OCI-LY7 (cell line): ENCODE measurements around the gene NPEPL1. TPM values are rescaled to one million over a fixed set of nuclear protein-coding genes. Genes with fewer than 3 reads are reported as not detected.
"Not testable (repeated sequence)": the region's sequence is repeated elsewhere in the genome, so short reads cannot be mapped to it uniquely, and the experiment has no call there.

ENCODE experiments used
- BruUV-seq: library from RNA; stranded (reverse); fragments of 400-500 nt; replicated peaks from 2 replicates; lab custom pipeline; 2021; lab: Mats Ljungman, UMichigan
- CTCF ChIA-PET: fragments of 300-600 bp; sonication (Branson Sonifier 250); formaldehyde crosslinking; loops from one replicate; lab custom pipeline; 2022; ENCODE audit warnings: antibody characterized with exemption; ENCODE audit not compliant: unreplicated experiment; lab: Charles Lee
- POLR2A ChIA-PET: fragments of 300-600 bp; sonication (Branson Sonifier 250); formaldehyde crosslinking; loops from one replicate; lab custom pipeline; 2022; ENCODE audit warnings: antibody characterized with exemption; lab: Charles Lee
- DNase-seq: peaks from one replicate; pipeline ENCODE4 v3.0.0-alpha.2; 2015; ENCODE audit warnings: low spot score
- H2AFZ ChIP-seq: fragments of 200-600 bp; sonication (generic), shearing (Covaris generic); 2 replicates; pipeline ENCODE4 v1.6.1; 2014; ENCODE audit warnings: mild to moderate bottlenecking, antibody characterized with exemption, low read length, moderate library complexity
- H3K27ac ChIP-seq: fragments of 200-600 bp; sonication (generic); 2 replicates; pipeline ENCODE4 v1.5.1; 2014; ENCODE audit warnings: mixed run types, low read depth, mild to moderate bottlenecking, moderate library complexity, low read length, inconsistent platforms; ENCODE audit not compliant: poor library complexity, severe bottlenecking
- H3K36me3 ChIP-seq: fragments of 200-600 bp; sonication (generic); 2 replicates; pipeline ENCODE4 v1.6.1; 2014; ENCODE audit warnings: mild to moderate bottlenecking, antibody characterized with exemption, low read length, moderate library complexity, mixed read lengths; ENCODE audit not compliant: insufficient read depth
- H3K4me1 ChIP-seq: fragments of 200-600 bp; sonication (generic); 2 replicates; pipeline ENCODE4 v1.5.1; 2014; ENCODE audit warnings: mild to moderate bottlenecking, low read length; ENCODE audit not compliant: insufficient read depth, poor library complexity, severe bottlenecking
- H3K4me2 ChIP-seq: fragments of 200-600 bp; sonication (generic); 2 replicates; pipeline ENCODE4 v1.6.1; 2014; ENCODE audit warnings: mild to moderate bottlenecking, low read length
- H3K4me3 ChIP-seq: fragments of 200-600 bp; sonication (generic); 2 replicates; pipeline ENCODE4 v1.5.1; 2014; ENCODE audit warnings: mild to moderate bottlenecking, low read depth, low read length; ENCODE audit not compliant: poor library complexity, severe bottlenecking
- H3K79me2 ChIP-seq: fragments of 200-600 bp; sonication (generic); 2 replicates; pipeline ENCODE4 v1.6.1; 2016; ENCODE audit warnings: low read depth, mild to moderate bottlenecking, low read length, moderate library complexity, mixed read lengths; ENCODE audit not compliant: insufficient read depth
- H3K9me2 ChIP-seq: fragments of 200-600 bp; sonication (generic); 2 replicates; pipeline ENCODE4 v1.6.1; 2016; ENCODE audit warnings: mild to moderate bottlenecking, low read length, mixed read lengths; ENCODE audit not compliant: insufficient read depth
- H3K9me3 ChIP-seq: fragments of 200-600 bp; sonication (generic); 2 replicates; pipeline ENCODE4 v1.6.1; 2014; ENCODE audit warnings: mild to moderate bottlenecking, mixed run types, low read length, mixed read lengths
- H4K20me1 ChIP-seq: fragments of 200-600 bp; sonication (generic); 2 replicates; pipeline ENCODE4 v1.6.1; 2014; ENCODE audit warnings: mild to moderate bottlenecking, antibody characterized with exemption, low read length, moderate library complexity, mixed read lengths; ENCODE audit not compliant: insufficient read depth
- EZH2phosphoT487 ChIP-seq: fragments of 200-600 bp; sonication (generic); IDR thresholded peaks from 2 replicates; pipeline ENCODE4 v1.6.1; 2018; ENCODE audit warnings: low read depth, borderline replicate concordance, mild to moderate bottlenecking, mixed run types, antibody characterized with exemption, low read length, moderate library complexity, mixed read lengths
- intact Hi-C: fragments of 100-400 bp; cut with micrococcal nuclease; formaldehyde crosslinking; loops from one replicate; pipeline ENCODE4 v1.10.0; 2022; ENCODE audit not compliant: unreplicated experiment
- total RNA-seq, 2 experiments: library from RNA; depleted of rRNA in 1 of 2; stranded (reverse); fragments of >200 nt in 1 of 2; shearing (Covaris generic) in 1 of 2; gene quantifications; 2 replicates each; pipeline ENCODE4 v1.2.3, GENCODE V29; 2014 to 2022
- TF ChIP-seq, protein P1 (sequence below): fragments of 200-600 bp; sonication (generic); conservative IDR thresholded peaks from 2 replicates; pipeline ENCODE4 v1.5.1; 2014; ENCODE audit warnings: mild to moderate bottlenecking, antibody characterized with exemption, low read length, moderate library complexity, mixed read lengths

NPEPL1 gene
- total RNA-seq, 2 experiments from 2014 or later: 3.4 to 11.5 TPM

- Histone ChIP-seq H3K4me3 (no peak overlapping the region), H3K9me2 (no peaks in the 10 kb centered on the region), H4K20me1 (no peaks in the 10 kb centered on the region), H3K4me2 (no peak overlapping the region), H2AFZ (no peak overlapping the region), H3K79me2 (no peaks in the 10 kb centered on the region), H3K36me3 (no peaks in the 10 kb centered on the region), H3K9me3 (no peaks in the 10 kb centered on the region), H3K4me1 (no peaks in the 10 kb centered on the region), H3K27ac (no peak overlapping the region)
- TF ChIP-seq EZH2phosphoT487: no peak
- TF ChIP-seq, protein P1, sequence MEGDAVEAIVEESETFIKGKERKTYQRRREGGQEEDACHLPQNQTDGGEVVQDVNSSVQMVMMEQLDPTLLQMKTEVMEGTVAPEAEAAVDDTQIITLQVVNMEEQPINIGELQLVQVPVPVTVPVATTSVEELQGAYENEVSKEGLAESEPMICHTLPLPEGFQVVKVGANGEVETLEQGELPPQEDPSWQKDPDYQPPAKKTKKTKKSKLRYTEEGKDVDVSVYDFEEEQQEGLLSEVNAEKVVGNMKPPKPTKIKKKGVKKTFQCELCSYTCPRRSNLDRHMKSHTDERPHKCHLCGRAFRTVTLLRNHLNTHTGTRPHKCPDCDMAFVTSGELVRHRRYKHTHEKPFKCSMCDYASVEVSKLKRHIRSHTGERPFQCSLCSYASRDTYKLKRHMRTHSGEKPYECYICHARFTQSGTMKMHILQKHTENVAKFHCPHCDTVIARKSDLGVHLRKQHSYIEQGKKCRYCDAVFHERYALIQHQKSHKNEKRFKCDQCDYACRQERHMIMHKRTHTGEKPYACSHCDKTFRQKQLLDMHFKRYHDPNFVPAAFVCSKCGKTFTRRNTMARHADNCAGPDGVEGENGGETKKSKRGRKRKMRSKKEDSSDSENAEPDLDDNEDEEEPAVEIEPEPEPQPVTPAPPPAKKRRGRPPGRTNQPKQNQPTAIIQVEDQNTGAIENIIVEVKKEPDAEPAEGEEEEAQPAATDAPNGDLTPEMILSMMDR: no peak
- ChIA-PET CTCF (no interaction called here), POLR2A (no interaction called here)
- BruUV-seq: no TSS peak
- intact Hi-C loops: no loop called here
- DNase-seq: no peak
Measured at GRCh38 chr20:58722877-58723627, 30.5 kb downstream of the NPEPL1 start.

GRCh38 chr20:58723628-58723984, 31.0 kb downstream of the NPEPL1 start:
- Histone ChIP-seq H3K4me1 (no peaks in the 10 kb centered on the region), H3K4me3 (no peak overlapping the region), H3K9me3 (no peaks in the 10 kb centered on the region), H4K20me1 (no peaks in the 10 kb centered on the region), H3K9me2 (no peaks in the 10 kb centered on the region), H3K4me2 (no peak overlapping the region), H3K27ac (no peak overlapping the region), H3K36me3 (no peaks in the 10 kb centered on the region), H3K79me2 (no peaks in the 10 kb centered on the region), H2AFZ (no peak overlapping the region)
- DNase-seq: no peak
- no TSS peak for BruUV-seq
- ChIA-PET POLR2A (no interaction called here), CTCF (no interaction called here)
- TF ChIP-seq EZH2phosphoT487: no peak
- TF ChIP-seq, protein P1: no peak
- intact Hi-C loops: no loop called here

DNA sequence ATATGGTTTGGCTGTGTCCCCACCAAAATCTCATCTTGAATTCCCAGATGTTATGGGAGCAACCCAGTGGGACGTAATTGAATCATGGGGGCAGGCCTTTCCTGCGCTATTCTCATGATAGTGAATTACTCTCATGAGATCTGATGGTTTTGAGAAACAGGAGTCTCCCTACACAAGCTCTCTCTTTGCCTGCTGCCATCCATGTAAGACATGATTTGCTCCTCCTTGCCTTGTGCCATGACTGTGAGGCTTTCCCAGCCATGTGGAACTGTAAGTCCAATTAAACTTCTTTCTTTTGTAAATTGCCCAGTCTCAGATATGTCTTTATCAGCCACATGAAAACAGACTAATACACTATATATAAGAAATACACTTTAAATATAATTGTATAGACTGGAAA, 33.6 kb downstream of the NPEPL1 start:
- POLR2A ChIA-PET, H3K79me2 ChIP-seq, H2AFZ ChIP-seq, H3K4me1 ChIP-seq, H4K20me1 ChIP-seq, DNase-seq, intact Hi-C loops, BruUV-seq, H3K9me3 ChIP-seq, H3K36me3 ChIP-seq, H3K4me2 ChIP-seq, H3K27ac ChIP-seq, CTCF ChIA-PET, H3K4me3 ChIP-seq, H3K9me2 ChIP-seq: not testable (repeated sequence)
